PC-9 (cell line): ENCODE data around the gene HSFX1. TPM values are rescaled to one million over a fixed set of nuclear protein-coding genes. Genes with fewer than 3 reads are reported as not detected.
"Not testable (repeated sequence)": the region's sequence is repeated elsewhere in the genome, so short reads cannot be mapped to it uniquely, and the experiment has no call there.

ENCODE experiments used
- BruUV-seq: library from RNA; stranded (reverse); fragments of 400-500 nt; replicated peaks from 2 replicates; lab custom pipeline; 2021; lab: Mats Ljungman, UMichigan
- CTCF ChIA-PET: fragments of 300-600 bp; sonication (Branson Sonifier 250); formaldehyde crosslinking; loops from one replicate; lab custom pipeline; 2022; ENCODE audit warnings: antibody characterized with exemption; lab: Charles Lee
- POLR2A ChIA-PET: fragments of 300-600 bp; sonication (Branson Sonifier 250); formaldehyde crosslinking; loops from one replicate; lab custom pipeline; 2022; ENCODE audit warnings: antibody characterized with exemption; ENCODE audit not compliant: unreplicated experiment; lab: Charles Lee
- DNase-seq, 2 experiments: peaks; one replicate each; pipeline versions ENCODE4 v3.0.0 to v3.0.0-alpha.2; 2015 to 2022; ENCODE audit warnings: mixed read lengths in 1 of 2
- H2AFZ ChIP-seq: fragments of 200-600 bp; sonication (generic); 2 replicates; pipeline ENCODE4 v1.8.1; 2017; ENCODE audit warnings: antibody characterized with exemption
- H3F3A ChIP-seq: fragments of 200-600 bp; sonication (generic); 2 replicates; pipeline ENCODE4 v1.8.1; 2017; ENCODE audit warnings: antibody characterized with exemption, mild to moderate bottlenecking, low read depth; ENCODE audit not compliant: insufficient read depth
- H3K27ac ChIP-seq: fragments of 200-600 bp; sonication (generic); 2 replicates; pipeline ENCODE4 v1.6.1; 2016; ENCODE audit warnings: mixed run types
- H3K27me3 ChIP-seq: fragments of 200-600 bp; sonication (generic); 2 replicates; pipeline ENCODE4 v1.6.1; 2016; ENCODE audit warnings: low read depth, mixed run types; ENCODE audit not compliant: insufficient read depth
- H3K36me3 ChIP-seq: fragments of 200-600 bp; sonication (generic); 2 replicates; pipeline ENCODE4 v1.6.1; 2016; ENCODE audit warnings: low read depth, mixed run types
- H3K4me1 ChIP-seq: fragments of 200-600 bp; sonication (generic); replicated peaks from 2 replicates; pipeline ENCODE4 v1.6.1; 2016; ENCODE audit warnings: mixed run types; ENCODE audit not compliant: insufficient read depth
- H3K4me2 ChIP-seq: fragments of 200-600 bp; sonication (generic); 2 replicates; pipeline ENCODE4 v1.6.1; 2017; ENCODE audit warnings: mixed run types
- H3K4me3 ChIP-seq: fragments of 200-600 bp; sonication (generic); 2 replicates; pipeline ENCODE4 v1.6.1; 2016; ENCODE audit warnings: mixed run types
- H3K79me2 ChIP-seq: fragments of 200-600 bp; sonication (generic); 2 replicates; pipeline ENCODE4 v1.6.1; 2017; ENCODE audit warnings: low read depth, mixed run types
- H3K9me2 ChIP-seq: fragments of 200-600 bp; sonication (generic); 2 replicates; pipeline ENCODE4 v1.8.1; 2017; ENCODE audit warnings: mild to moderate bottlenecking; ENCODE audit not compliant: insufficient read depth
- H3K9me3 ChIP-seq: fragments of 200-600 bp; sonication (generic); 2 replicates; pipeline ENCODE4 v1.8.1; 2016; ENCODE audit warnings: low read depth; ENCODE audit not compliant: insufficient read depth
- H4K20me1 ChIP-seq: fragments of 200-600 bp; sonication (generic); 2 replicates; pipeline ENCODE4 v1.8.1; 2017; ENCODE audit not compliant: insufficient read depth
- CTCF ChIP-seq: fragments of 200-600 bp; sonication (generic); conservative IDR thresholded peaks from 2 replicates; pipeline ENCODE4 v1.6.1; 2017; ENCODE audit warnings: mixed run types, antibody characterized with exemption, mild to moderate bottlenecking, moderate library complexity
- EZH2 ChIP-seq: fragments of 200-600 bp; sonication (generic); IDR thresholded peaks from 2 replicates; pipeline ENCODE4 v1.8.0; 2017; ENCODE audit warnings: antibody characterized with exemption, low read depth
- intact Hi-C: fragments of 100-400 bp; cut with micrococcal nuclease; formaldehyde crosslinking; loops from one replicate; pipeline ENCODE4 v1.10.0; 2022; ENCODE audit not compliant: unreplicated experiment
- total RNA-seq: library from RNA; stranded (reverse); gene quantifications from 2 replicates; pipeline ENCODE4 v1.2.3, GENCODE V29; 2021

The HSFX1 gene
- total RNA-seq, 1 experiment from 2014 or later, result 2.4 TPM

- TF ChIP-seq CTCF, result no peak
- H3K36me3 ChIP-seq, result no peaks in the 10 kb centered on the region
- no peaks in the 10 kb centered on the region for H3K9me3 ChIP-seq
- H3K4me1 ChIP-seq, result no peaks in the 10 kb centered on the region
- H3K27ac ChIP-seq, result no peak overlapping the region
- no peak overlapping the region for H3K4me3 ChIP-seq
- POLR2A ChIA-PET, result no interaction called here
- DNase-seq, result no peak
- peaks cover 77% of the 10 kb centered on the region for H3K27me3 ChIP-seq
- H3K79me2 ChIP-seq, result no peaks in the 10 kb centered on the region
- BruUV-seq, result no TSS peak
- H3F3A ChIP-seq, result no peaks in the 10 kb centered on the region
- CTCF ChIA-PET, result no interaction called here
- H3K4me2 ChIP-seq, result no peak overlapping the region
- no peaks in the 10 kb centered on the region for H3K9me2 ChIP-seq
- no peak overlapping the region for H2AFZ ChIP-seq
- H4K20me1 ChIP-seq, result no peaks in the 10 kb centered on the region
- intact Hi-C loops, result no loop called here
Observed at GRCh38 chrX:149757206-149758067, 16.4 kb upstream of the HSFX1 start.

GRCh38 chrX:149758068-149758714 lies 15.7 kb upstream of the HSFX1 start:
- BruUV-seq, result no TSS peak
- Histone ChIP-seq H3K27me3 (peaks cover 77% of the 10 kb centered on the region), H3K4me2 (no peak overlapping the region), H3K79me2 (no peaks in the 10 kb centered on the region), H3K9me3 (no peaks in the 10 kb centered on the region), H3K36me3 (no peaks in the 10 kb centered on the region), H3F3A (no peaks in the 10 kb centered on the region), H3K4me1 (no peaks in the 10 kb centered on the region), H3K27ac (no peak overlapping the region), H2AFZ (no peak overlapping the region), H3K9me2 (no peaks in the 10 kb centered on the region), H3K4me3 (no peak overlapping the region), H4K20me1 (no peaks in the 10 kb centered on the region)
- TF ChIP-seq EZH2 (no peak), CTCF (no peak)
- ChIA-PET POLR2A (no interaction called here), CTCF (no interaction called here)
- intact Hi-C loops, result no loop called here
- DNase-seq, result no peak

- H3K36me3 ChIP-seq, CTCF ChIA-PET, H3K4me2 ChIP-seq, DNase-seq, H3K4me3 ChIP-seq, H4K20me1 ChIP-seq, BruUV-seq, H3K4me1 ChIP-seq, H2AFZ ChIP-seq, POLR2A ChIA-PET, H3K9me2 ChIP-seq, H3K9me3 ChIP-seq, H3K27ac ChIP-seq, H3K79me2 ChIP-seq, intact Hi-C loops, H3F3A ChIP-seq: not testable (repeated sequence)
- peaks cover 76% of the 10 kb centered on the region for H3K27me3 ChIP-seq
Observed at GRCh38 chrX:149758715-149759078, 15.2 kb upstream of the HSFX1 start.
